K562 (cell line): ENCODE data around the gene VPS35. TPM values are rescaled to one million over a fixed set of nuclear protein-coding genes. Genes with fewer than 3 reads are reported as not detected.

Experiments used
- AFF4 ChIP-seq: sonication (generic); formaldehyde crosslinking; IDR thresholded peaks from 2 replicates; pipeline ENCODE4 v1.8.0; 2023; ENCODE audit warnings: mild to moderate bottlenecking, missing genetic modification reagents
- BDP1 ChIP-seq: IDR thresholded peaks from 3 replicates; pipeline ENCODE4 v1.6.1; 2011; ENCODE audit not compliant: insufficient read length, insufficient read depth
- CEBPG ChIP-seq, 3 experiments: fragments of 200-800 bp in 1 of 3; sonication (Bioruptor generic) in 1 of 3; sonication (generic) in 1 of 3; formaldehyde crosslinking in 1 of 3; IDR thresholded peaks in 2 of 3; conservative IDR thresholded peaks in 1 of 3; 2 replicates each; pipeline versions ENCODE4 v1.6.1 to v1.8.0; 2016 to 2022; ENCODE audit warnings: missing compliant biosample characterization in 2 of 3, missing genetic modification characterization in 2 of 3, mild to moderate bottlenecking in 1 of 3, missing genetic modification reagents in 1 of 3
- FIP1L1 ChIP-seq: fragments of 200-400 bp; formaldehyde crosslinking; IDR thresholded peaks from 2 replicates; pipeline ENCODE4 v1.6.1; 2018; ENCODE audit warnings: mild to moderate bottlenecking, low read depth, low read length; ENCODE audit not compliant: poor library complexity, severe bottlenecking
- FOXP1 ChIP-seq: sonication (generic); formaldehyde crosslinking; IDR thresholded peaks from 2 replicates; pipeline ENCODE4 v1.8.0; 2022; ENCODE audit warnings: mild to moderate bottlenecking, missing genetic modification reagents
- GABPA ChIP-seq: fragments of 200-800 bp; sonication (Bioruptor generic); conservative IDR thresholded peaks from 2 replicates; pipeline ENCODE4 v1.6.1; 2016; ENCODE audit warnings: low read depth, missing genetic modification characterization, missing compliant biosample characterization
- GTF3C2 ChIP-seq: IDR thresholded peaks from 3 replicates; pipeline ENCODE4 v1.6.1; 2011; ENCODE audit warnings: borderline replicate concordance, mild to moderate bottlenecking, moderate library complexity; ENCODE audit not compliant: insufficient read length; ENCODE audit errors: extremely low read depth
- HOMEZ ChIP-seq: fragments of 250-450 bp; sonication (Bioruptor Pico); IDR thresholded peaks from 2 replicates; pipeline ENCODE4 v1.4.0; 2020; ENCODE audit warnings: mild to moderate bottlenecking, moderate library complexity
- MYC ChIP-seq, 2 experiments: fragments of 250-450 bp in 1 of 2; sonication (Bioruptor Pico) in 1 of 2; IDR thresholded peaks; 2 replicates each; pipeline versions ENCODE4 v1.5.1 to v1.6.1; 2012 to 2021; ENCODE audit warnings: low read depth in 2 of 2, borderline replicate concordance in 1 of 2, improper control_type of control experiment in 1 of 2, low read length in 1 of 2, mild to moderate bottlenecking in 1 of 2, moderate library complexity in 1 of 2
- RB1 ChIP-seq: fragments of 450-650 bp; IDR thresholded peaks from 2 replicates; pipeline ENCODE4 v1.6.1; 2017; ENCODE audit warnings: low read depth, mild to moderate bottlenecking
- TOE1 ChIP-seq, 2 experiments: fragments of 450-650 bp in 1 of 2; sonication (generic) in 1 of 2; formaldehyde crosslinking in 1 of 2; IDR thresholded peaks; 2 replicates each; pipeline versions ENCODE4 v1.7.1 to v1.8.0; 2016 to 2022; ENCODE audit warnings: borderline replicate concordance in 2 of 2, mild to moderate bottlenecking in 2 of 2, antibody characterized with exemption in 1 of 2, inconsistent platforms in 1 of 2, low read depth in 1 of 2, missing genetic modification reagents in 1 of 2, moderate library complexity in 1 of 2
- ZBTB34 ChIP-seq: fragments of 250-450 bp; sonication (Bioruptor Pico); IDR thresholded peaks from 2 replicates; pipeline ENCODE4 v1.8.0; 2021; ENCODE audit warnings: mild to moderate bottlenecking, moderate library complexity
- ZNF76 ChIP-seq: fragments of 250-450 bp; sonication (Bioruptor Pico); IDR thresholded peaks from 2 replicates; pipeline ENCODE4 v1.4.0; 2020; ENCODE audit warnings: mild to moderate bottlenecking, moderate library complexity, borderline replicate concordance
- polyA plus RNA-seq, 8 experiments: library from polyadenylated mRNA; depleted of rRNA in 4 of 8; stranded (reverse) in 5 of 8; unstranded in 3 of 8; fragments of >200 nt; fragmentation: Nextera tagmentation in 2 of 8; fragmentation: Illumina TruSeq in 1 of 8; extraction: Ambion mirVana in 2 of 8; extraction: Trizol in 1 of 8; gene quantifications; 2 replicates each; pipeline versions ENCODE4 v1.2.1 to v1.2.3, GENCODE V29; 2011 to 2014; ENCODE audit warnings: inconsistent platforms in 1 of 8, missing spikeins in 1 of 8
- total RNA-seq, 7 experiments: library from RNA; depleted of rRNA in 6 of 7; stranded (reverse); fragments of >200 nt in 6 of 7; fragmentation: Illumina TruSeq in 2 of 7; extraction: Trizol in 2 of 7; gene quantifications; 2 replicates each; pipeline versions ENCODE4 v1.2.1 to v1.2.3, GENCODE V29; 2011 to 2021; ENCODE audit warnings: low replicate concordance in 1 of 7

VPS35 gene
- total and polyA plus RNA-seq, 9 of the 15 experiments (the other 6 are each of a cell fraction or from before 2014, with no cell fraction given), result 32.7 to 131 (median 66.2) TPM

- TF ChIP-seq HOMEZ (CRISPR knock-in tag), result no peak
- TF ChIP-seq CEBPG (CRISPR knock-in tag; IDR thresholded peaks at IDR 0.05), result 0 out of 2 replicates have a peak, but pooled peaks have one; percentile 43
- TF ChIP-seq CEBPG (tag; conservative IDR thresholded peaks at IDR 0.05 in 1 of 2, IDR thresholded peaks at IDR 0.05 in 1 of 2), result no peak
- TF ChIP-seq MYC (IDR thresholded peaks at IDR 0.05; ENCODE audit: low read depth, low read length), result peak; percentile 68
- 0 out of 2 replicates have a peak, but pooled peaks have one; percentile 65 for TF ChIP-seq MYC (CRISPR knock-in tag; IDR thresholded peaks at IDR 0.05; ENCODE audit: borderline replicate concordance, low read depth)
- no peak for TF ChIP-seq GABPA (tag)
- peak; percentile 97 for TF ChIP-seq TOE1 (IDR thresholded peaks at IDR 0.05; ENCODE audit: borderline replicate concordance)
- TF ChIP-seq TOE1 (CRISPR knock-in tag; IDR thresholded peaks at IDR 0.05; ENCODE audit: borderline replicate concordance, low read depth), result no peak
- 0 out of 2 replicates have a peak, but pooled peaks have one; percentile 23 for TF ChIP-seq FOXP1 (CRISPR knock-in tag)
- TF ChIP-seq FIP1L1, result peak; percentile 62
- no peak for TF ChIP-seq AFF4 (CRISPR knock-in tag)
- TF ChIP-seq ZBTB34 (CRISPR knock-in tag), result no peak
- TF ChIP-seq GTF3C2, result no peak
- no peak; the same call in 1 of the 2 replicates for TF ChIP-seq RB1
- no peak for TF ChIP-seq ZNF76 (CRISPR knock-in tag)
- TF ChIP-seq BDP1, result no peak
Measured at GRCh38 chr16:46688654-46689364, at the start of gene VPS35 (continued).
